Thyroid gland (tissue), 4 donors: ENCODE data around the gene LMO2. TPM values are rescaled to one million over a fixed set of nuclear protein-coding genes. Genes with fewer than 3 reads are reported as not detected.

Experiments used
- DNase-seq, 2 donors: peaks; one replicate each; pipeline ENCODE4 v3.0.0-alpha.2; 2019
- H3K27ac ChIP-seq, 3 donors: fragments of 200-600 bp; sonication (generic); 1 replicate in 2 of 3; 2 replicates in 1 of 3; pipeline ENCODE4 v1.5.1; 2016 to 2019; ENCODE audit warnings: mild to moderate bottlenecking in 1 of 3, moderate library complexity in 1 of 3
- H3K27me3 ChIP-seq: fragments of 200-600 bp; sonication (generic); one replicate; pipeline ENCODE4 v1.5.1; 2019
- H3K36me3 ChIP-seq, 2 donors: fragments of 200-600 bp; sonication (generic); one replicate each; pipeline ENCODE4 v1.5.1; 2016 to 2019
- H3K4me1 ChIP-seq, 2 donors: fragments of 200-600 bp; sonication (generic); one replicate each; pipeline ENCODE4 v1.5.1; 2017 to 2019
- H3K4me3 ChIP-seq, 3 donors: fragments of 200-600 bp; sonication (generic); replicated peaks in 1 of 3; 1 replicate in 2 of 3; 2 replicates in 1 of 3; pipeline ENCODE4 v1.5.1; 2016; ENCODE audit warnings: mild to moderate bottlenecking in 1 of 3
- H3K9me3 ChIP-seq: fragments of 200-600 bp; sonication (generic); one replicate; pipeline ENCODE4 v1.5.1; 2017
- POLR2A ChIP-seq, 2 donors: fragments of 450-650 bp; IDR thresholded peaks; one replicate each; pipeline ENCODE4 v1.6.1; 2017; ENCODE audit warnings: antibody characterized with exemption in 2 of 2, mild to moderate bottlenecking in 2 of 2, moderate library complexity in 1 of 2
- WGBS, 2 donors: methylation state at CpG; one replicate each; pipeline ENCODE4 v1.1.5; 2017; 5-methylcytosine and 5-hydroxymethylcytosine counted together
- intact Hi-C: fragments of 100-400 bp; cut with DNase I; formaldehyde crosslinking; loops from one replicate; pipeline ENCODE4 v1.15.1; 2023
- total RNA-seq, 4 donors: library from RNA; depleted of rRNA; stranded (reverse); fragments of >200 nt; gene quantifications; one replicate each; pipeline ENCODE4 v1.2.3, GENCODE V29; 2016
- TF ChIP-seq, protein P1 (sequence below), 6 experiments: fragments of 200-600 bp in 3 of 6; fragments of 450-650 bp in 3 of 6; sonication (generic) in 3 of 6; IDR thresholded peaks; one replicate each; pipeline ENCODE4 v1.5.1; 2016 to 2019; ENCODE audit warnings: antibody characterized with exemption in 6 of 6, mild to moderate bottlenecking in 2 of 6, inconsistent platforms in 1 of 6, moderate library complexity in 1 of 6

Gene LMO2
- total RNA-seq, 4 donors from 2014 or later = 20.7 to 51.5 (median 40.3) TPM

- TF ChIP-seq POLR2A (IDR thresholded peaks at IDR 0.05) = no peak
- TF ChIP-seq, protein P1, sequence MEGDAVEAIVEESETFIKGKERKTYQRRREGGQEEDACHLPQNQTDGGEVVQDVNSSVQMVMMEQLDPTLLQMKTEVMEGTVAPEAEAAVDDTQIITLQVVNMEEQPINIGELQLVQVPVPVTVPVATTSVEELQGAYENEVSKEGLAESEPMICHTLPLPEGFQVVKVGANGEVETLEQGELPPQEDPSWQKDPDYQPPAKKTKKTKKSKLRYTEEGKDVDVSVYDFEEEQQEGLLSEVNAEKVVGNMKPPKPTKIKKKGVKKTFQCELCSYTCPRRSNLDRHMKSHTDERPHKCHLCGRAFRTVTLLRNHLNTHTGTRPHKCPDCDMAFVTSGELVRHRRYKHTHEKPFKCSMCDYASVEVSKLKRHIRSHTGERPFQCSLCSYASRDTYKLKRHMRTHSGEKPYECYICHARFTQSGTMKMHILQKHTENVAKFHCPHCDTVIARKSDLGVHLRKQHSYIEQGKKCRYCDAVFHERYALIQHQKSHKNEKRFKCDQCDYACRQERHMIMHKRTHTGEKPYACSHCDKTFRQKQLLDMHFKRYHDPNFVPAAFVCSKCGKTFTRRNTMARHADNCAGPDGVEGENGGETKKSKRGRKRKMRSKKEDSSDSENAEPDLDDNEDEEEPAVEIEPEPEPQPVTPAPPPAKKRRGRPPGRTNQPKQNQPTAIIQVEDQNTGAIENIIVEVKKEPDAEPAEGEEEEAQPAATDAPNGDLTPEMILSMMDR (IDR thresholded peaks at IDR 0.05) = no peak
- Histone ChIP-seq H3K27me3 (no peaks in the 10 kb centered on the region), H3K9me3 (no peaks in the 10 kb centered on the region), H3K36me3 (no peaks in the 10 kb centered on the region), H3K4me3 (no peak overlapping the region), H3K27ac (peak overlapping the region; percentile 64 to 71 (median 70)), H3K4me1 (peaks cover 0 to 21% of the 10 kb centered on the region in 2 donors)
- DNase-seq = no peak
- WGBS, 2 donors = 70 to 71% methylated on average over 1 of the region's 1 CpG
- intact Hi-C loops = no loop called here
Measured at GRCh38 chr11:33931067-33931466, 39.2 kb upstream of the LMO2 start.

DNA sequence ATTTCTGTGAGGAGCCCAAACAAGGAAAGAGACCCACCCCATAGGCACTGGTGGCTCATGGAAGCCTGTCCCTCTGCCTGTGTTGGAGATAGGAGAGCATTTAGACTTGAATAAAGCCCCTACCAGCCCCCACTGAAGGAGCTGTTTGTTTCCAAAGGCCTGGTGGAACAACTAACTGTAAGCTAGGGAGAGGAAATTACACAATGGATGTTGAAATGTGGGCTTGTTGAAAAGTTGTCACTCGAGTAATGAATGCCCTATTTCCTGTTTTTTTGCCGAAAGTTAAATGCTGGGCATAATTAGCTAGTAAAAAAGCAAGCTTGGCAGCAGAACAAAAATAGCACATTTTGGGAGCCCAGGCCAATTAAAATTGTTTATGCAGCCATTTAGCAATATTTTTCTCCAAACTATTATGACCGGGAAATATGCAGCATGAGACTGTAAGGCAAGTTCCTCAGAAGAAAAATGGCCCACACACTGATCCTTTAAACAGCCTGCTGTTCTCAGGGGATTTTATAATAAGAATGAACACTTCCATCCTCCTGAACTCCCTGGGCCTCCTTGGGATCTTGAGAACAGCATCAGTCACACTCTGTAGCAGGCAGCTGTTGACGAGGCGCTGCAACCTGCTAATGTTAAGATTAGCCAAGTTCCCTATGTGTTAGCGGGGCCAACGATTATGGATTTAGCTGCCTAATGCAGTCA lies 38.6 kb upstream of the LMO2 start:
- intact Hi-C loops = no loop called here
- WGBS, 2 donors = 51 to 69% methylated on average over 7 of the region's 7 CpGs
- Histone ChIP-seq H3K9me3 (no peaks in the 10 kb centered on the region), H3K27ac (peak overlapping the region; percentile 70 to 71 (median 70)), H3K4me1 (peaks cover 0 to 21% of the 10 kb centered on the region in 2 donors), H3K4me3 (no peak overlapping the region), H3K27me3 (no peaks in the 10 kb centered on the region), H3K36me3 (no peaks in the 10 kb centered on the region)
- no peak for DNase-seq
- TF ChIP-seq POLR2A (IDR thresholded peaks at IDR 0.05) = no peak
- TF ChIP-seq, protein P1 (IDR thresholded peaks at IDR 0.05) = no peak

DNA sequence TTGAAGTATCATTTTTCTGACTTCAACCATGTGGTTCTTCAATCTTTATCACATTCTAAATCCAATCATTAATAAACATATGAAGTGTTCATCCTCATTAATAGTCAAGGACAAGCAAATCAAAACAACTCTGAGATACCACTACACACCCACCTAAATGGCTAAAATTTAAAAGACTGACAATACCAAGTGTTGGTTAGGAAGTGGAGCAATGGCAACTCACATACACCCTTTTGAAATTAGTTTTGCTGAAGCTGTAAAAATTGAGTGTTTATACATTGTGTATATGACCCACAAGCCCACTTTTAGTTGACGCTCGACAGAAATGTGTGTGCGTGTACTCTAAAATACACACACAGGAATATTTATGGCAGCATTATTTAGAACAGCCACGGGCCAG lies 36.7 kb upstream of the LMO2 start:
- intact Hi-C loops = no loop called here
- TF ChIP-seq, protein P1 (IDR thresholded peaks at IDR 0.05) = no peak
- no peak for TF ChIP-seq POLR2A (IDR thresholded peaks at IDR 0.05)
- Histone ChIP-seq H3K4me1 (peaks cover 0 to 21% of the 10 kb centered on the region in 2 donors), H3K27ac (no peak overlapping the region), H3K36me3 (no peaks in the 10 kb centered on the region), H3K27me3 (no peaks in the 10 kb centered on the region), H3K9me3 (no peaks in the 10 kb centered on the region), H3K4me3 (no peak overlapping the region)
- DNase-seq = no peak
- WGBS, 2 donors = 94 to 97% methylated on average over 4 of the region's 4 CpGs

GRCh38 chr11:33926671-33927552 lies 35.0 kb upstream of the LMO2 start:
- WGBS, 2 donors = 83 to 84% methylated on average over 16 of the region's 16 CpGs
- no peak overlapping the region for H3K27ac ChIP-seq
- H3K4me3 ChIP-seq = no peak overlapping the region
- H3K9me3 ChIP-seq = no peaks in the 10 kb centered on the region
- H3K36me3 ChIP-seq = no peaks in the 10 kb centered on the region
- H3K27me3 ChIP-seq = no peaks in the 10 kb centered on the region
- TF ChIP-seq POLR2A (IDR thresholded peaks at IDR 0.05) = no peak
- TF ChIP-seq, protein P1 (IDR thresholded peaks at IDR 0.05) = no peak
- no peak for DNase-seq
- H3K4me1 ChIP-seq = peaks cover 0 to 16% of the 10 kb centered on the region in 2 donors
- intact Hi-C loops = no loop called here

DNA sequence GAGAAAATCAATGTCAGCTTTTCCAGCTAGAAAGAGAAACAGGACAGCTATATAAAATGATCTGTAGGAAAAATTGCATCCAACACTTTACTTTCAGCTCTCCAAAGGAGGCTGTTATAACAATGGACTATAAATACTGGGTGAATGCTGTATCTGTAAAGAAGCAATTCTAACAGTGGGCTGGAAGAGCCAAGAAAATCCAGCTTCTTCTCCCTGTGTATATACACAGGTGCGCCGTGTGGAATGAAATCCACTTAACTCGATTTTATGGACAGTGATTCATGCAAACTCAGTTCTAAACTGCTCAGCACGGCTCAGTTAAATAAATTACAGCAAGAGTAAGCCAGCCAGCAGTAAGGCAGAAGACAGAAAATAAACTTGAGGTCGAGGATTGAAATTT lies 32.5 kb upstream of the LMO2 start:
- no peaks in the 10 kb centered on the region for H3K4me1 ChIP-seq
- WGBS, 2 donors = 71 to 83% methylated on average over 5 of the region's 5 CpGs
- no peak for DNase-seq

More for the DNA sequence above, 32.5 kb upstream of the LMO2 start:
- Histone ChIP-seq H3K27me3 (no peaks in the 10 kb centered on the region), H3K36me3 (no peaks in the 10 kb centered on the region), H3K9me3 (no peaks in the 10 kb centered on the region), H3K27ac (no peak overlapping the region), H3K4me3 (no peak overlapping the region)
- TF ChIP-seq, protein P1 (IDR thresholded peaks at IDR 0.05) = no peak
- no peak for TF ChIP-seq POLR2A (IDR thresholded peaks at IDR 0.05)
- intact Hi-C loops = no loop called here
